GM18867 (cell line): Measurements from ENCODE around the gene MYT1.

Experiments
- ATAC-seq: cut with Tn5 transposase; IDR thresholded peaks from one replicate; pipeline ENCODE4 v1.9.1; 2021; ENCODE audit warnings: mild to moderate bottlenecking, moderate library complexity; ENCODE audit not compliant: unreplicated experiment

Gene MYT1

DNA sequence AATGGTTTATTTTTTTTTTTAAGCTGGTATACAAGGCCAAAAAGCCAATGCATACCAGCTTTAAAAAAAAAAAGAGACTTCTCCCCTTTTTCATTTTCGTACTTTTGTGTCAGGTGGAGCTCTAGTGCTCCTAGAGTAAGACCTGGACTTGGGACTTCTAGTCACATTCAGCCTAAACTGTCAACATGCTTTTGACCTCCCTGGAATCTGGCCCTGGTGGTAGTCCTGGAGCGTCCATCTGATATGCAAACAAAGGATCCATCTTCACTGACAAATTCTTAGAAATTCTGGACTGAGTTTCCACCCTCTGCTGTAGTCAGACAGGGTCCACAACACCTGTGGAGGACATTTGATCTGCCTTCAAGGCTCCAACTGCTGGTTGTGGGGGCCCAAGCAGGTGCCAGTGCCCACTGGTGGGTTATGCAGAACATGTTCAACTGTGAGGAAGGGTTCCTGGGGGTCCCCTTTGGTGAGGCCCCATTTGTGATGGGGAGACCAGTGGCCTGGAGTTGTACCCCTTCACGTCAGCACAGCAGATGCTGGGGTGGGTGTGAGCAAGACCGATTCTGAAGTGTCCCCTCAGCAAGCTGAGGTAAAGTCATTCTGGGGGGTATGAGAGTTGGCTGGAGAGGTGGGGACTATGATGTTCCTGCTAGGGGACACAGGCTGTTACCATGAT, 78.7 kb downstream of the MYT1 start:
- no peak for ATAC-seq

DNA sequence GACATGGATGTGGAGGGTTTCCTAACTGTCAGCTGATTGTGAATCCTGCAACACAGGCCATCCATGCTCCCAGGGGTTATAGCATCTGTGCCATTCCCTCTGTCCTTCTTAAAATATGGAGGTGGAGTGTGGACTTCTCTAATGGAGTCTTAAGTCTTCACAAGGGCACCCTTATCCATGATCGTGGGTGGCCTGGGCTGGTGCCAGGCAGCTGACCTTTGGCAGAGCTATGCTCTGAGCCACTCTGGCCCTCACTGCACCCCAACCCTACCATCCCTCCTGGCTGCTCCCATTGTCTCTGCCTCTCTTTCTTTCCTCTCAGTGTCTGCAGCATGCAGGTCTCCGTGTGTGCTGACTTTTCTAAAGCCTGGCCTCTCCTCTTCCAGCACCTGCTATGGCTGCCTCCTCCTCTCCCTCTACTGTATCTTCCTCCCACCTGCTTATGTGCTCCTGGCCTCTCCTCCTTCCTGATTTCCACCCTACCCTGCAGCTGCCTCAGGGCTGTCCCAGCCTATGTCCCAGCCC, 80.1 kb downstream of the MYT1 start:
- no peak for ATAC-seq

DNA sequence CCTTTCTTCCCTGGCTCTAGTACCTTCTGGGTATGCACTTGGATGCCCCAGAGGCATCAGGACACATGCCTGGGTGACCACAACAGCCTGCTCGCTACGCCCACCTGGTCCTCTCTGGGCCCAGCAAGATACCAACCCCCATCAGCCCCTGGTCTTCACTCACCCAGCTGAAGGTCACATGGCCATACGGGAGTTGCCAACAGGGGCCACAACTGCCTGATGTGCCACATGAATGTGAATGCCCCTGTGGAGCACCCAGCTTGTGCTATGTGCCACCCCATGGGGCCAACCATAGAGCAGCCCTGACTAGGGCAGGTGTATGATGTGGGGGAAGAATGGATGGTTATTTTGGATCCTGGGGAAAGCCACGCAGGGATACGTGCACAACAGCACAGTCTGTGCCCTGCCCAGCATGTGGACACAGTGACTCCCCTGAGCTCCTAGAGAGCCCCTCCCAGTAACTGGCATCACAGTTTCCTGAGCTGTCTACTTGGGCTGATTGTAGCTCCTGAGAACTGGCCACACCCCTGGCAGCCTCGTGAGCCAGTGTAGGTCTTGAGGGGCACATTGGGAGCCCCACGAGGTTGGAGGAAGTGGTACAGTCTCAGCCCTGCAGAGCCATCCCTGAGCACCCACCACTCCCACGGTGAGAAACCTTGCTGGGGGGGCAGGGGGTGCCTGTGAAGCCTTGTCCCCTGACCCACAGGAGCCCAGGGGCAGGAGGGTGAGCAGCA, 80.8 kb downstream of the MYT1 start:
- ATAC-seq = no peak

DNA sequence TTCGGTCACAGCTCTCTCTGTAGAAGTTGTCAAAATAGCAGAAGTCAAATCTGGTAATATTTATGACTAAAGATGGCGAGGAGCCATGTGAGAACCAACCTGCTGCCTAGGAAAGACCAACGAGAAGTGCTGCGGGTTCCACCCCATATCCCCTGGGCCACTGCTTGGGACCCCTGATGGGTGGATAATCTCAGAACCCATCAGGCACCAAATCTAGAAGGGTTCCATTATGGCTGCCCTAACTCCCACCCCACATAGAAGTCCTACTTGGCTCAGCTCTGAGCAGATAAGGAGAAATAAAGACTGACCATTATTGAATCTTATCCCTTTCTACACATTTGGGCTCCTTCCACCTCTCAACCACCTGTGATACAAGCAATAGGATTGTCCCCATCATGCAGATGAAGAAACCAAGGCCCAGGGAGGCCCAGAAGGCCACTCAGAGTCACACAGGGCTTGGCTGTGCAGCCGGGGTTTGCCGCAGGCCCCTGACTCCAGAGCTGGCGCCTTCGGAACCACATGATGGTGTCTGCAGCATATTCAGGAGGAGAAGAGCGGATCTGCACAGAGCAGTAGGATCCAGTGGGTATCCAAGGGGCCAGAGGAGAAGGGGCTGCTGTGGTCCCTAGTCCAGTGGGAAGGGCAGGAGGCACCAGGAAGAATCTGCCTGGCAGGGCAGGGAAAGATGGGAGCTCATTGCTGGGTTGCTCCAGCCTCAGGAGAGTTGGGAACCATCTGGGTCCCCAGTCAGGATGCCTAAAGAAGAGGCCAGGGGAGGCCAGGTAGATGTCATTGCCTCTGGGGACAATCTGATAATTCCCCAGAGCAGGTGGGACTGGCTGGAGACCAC, 81.7 kb downstream of the MYT1 start:
- ATAC-seq = no peak

DNA sequence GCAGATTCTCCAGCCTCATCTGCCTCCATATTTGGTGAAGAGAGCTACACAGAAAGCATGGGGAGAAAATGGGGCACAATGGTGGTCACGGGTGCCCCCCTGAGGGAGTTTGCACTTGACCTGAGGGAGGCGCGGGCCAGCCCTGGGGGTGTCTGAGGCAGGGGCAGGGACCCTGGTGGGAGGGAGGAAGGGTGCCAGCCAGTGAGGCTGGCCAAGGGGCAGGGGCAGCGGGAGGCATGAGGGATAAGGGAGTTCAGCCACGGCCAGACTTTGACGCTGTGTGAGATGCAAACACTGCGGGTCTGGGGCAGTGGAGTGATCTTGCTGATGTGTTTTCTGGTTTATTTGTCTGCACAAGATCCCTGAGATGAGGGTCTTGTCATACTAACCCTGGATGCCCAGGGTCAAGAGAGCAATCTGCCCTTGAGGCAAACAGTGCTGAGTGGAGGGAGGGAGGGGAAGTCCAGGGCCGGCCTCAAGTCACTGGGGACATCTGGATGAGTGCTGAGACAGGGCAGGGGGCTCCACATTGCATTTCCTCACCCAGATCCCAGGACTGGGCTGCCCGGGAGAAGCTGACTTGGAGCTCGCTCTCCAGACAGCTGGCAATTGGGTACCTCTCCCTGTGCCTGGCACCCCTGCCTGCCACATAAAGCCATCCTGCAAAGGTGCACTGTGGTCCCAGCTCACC, 82.5 kb downstream of the MYT1 start:
- no peak for ATAC-seq

DNA sequence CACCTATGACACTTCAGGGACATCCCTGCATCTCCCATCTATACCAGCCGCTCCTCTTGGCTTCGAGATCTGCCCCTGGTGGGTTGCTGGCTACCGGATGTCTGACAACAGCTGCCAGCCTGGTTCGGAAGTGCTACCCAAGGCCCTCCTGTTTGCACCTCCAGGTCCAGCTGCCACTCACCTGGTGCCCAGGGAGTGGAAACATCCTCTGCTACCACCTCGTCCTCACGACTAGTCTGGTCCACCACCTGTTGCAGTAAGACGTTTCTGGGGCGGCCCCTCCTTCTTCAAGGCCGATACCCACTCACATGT, 83.0 kb downstream of the MYT1 start:
- no peak for ATAC-seq

DNA sequence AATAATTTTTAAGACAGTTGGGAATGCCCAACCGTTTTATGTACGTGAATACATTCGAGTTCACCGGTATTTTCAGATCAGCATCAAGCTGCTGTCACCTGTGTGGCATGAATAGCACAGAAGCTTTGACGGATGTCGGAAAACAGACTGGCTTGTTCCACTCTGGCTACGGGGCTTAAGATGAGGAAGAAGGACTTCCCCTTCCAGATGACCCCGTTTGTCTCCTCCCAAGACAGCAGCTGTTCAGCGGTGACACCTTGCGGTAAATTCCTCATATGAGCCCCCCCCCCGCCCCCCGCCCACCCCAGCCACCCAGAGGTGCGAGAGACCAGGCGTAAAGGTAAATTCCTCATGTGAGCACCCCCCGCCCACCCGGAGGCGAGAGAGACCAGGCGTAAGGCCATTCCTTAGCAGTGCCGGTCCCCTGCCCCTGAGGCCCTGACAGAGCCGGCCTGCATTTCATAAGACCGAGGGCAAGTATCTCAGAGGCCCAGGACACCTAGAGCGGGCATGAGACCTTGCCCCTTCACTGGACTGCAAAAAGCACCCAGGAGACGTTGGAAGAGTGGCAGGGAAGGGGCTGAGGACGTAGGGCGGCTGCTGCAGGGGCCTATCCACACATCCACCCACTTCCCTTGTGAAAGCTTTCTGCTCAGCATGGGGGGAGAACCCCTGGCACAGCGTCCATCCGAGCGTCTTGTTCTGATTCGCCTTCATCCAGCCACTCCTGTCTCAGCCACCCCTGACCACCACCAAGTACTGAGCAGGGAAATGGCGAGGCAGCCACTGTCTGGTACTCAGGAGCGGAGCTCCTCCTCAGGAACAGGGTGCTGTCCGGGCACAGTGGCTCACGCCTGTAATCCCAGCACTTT, 84.0 kb downstream of the MYT1 start:
- no peak for ATAC-seq

DNA sequence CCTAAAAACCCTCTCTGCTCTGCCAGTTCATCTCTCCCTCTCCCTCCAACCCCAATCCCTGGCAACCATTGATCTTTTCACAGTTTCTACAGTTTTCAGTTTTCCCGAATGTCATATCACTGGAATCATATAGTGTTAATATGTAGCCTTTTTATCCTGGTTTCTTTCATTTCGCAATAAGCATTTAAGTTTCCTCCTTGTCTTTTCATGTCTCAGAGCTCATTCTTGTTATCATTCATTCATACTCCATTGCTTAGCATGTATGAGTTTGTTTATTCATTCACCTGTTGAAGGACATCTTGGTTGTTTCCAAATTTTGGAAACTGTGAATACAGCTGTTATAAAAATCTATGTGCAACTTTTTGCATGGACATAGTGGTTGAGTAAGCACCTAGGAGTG, 85.8 kb downstream of the MYT1 start:
- no peak for ATAC-seq

DNA sequence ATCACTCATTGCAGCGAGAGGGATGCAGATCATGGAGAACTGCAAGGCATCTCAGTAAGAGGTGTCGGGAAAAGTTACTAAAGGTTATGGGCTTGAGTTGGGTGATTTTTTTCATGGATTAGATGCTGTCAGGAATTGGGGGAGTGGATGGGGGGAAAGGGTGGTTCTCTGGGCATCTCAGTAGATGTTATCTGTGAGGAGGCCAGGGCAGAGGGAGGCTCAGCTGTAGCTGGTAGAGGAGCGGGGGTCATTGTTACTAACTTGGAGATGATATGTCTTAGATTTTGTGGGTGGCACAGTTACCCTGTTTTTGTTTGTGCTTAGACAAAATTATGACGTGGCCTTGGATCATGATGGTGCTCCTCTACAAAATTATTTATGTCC, 88.7 kb downstream of the MYT1 start:
- no peak for ATAC-seq

DNA sequence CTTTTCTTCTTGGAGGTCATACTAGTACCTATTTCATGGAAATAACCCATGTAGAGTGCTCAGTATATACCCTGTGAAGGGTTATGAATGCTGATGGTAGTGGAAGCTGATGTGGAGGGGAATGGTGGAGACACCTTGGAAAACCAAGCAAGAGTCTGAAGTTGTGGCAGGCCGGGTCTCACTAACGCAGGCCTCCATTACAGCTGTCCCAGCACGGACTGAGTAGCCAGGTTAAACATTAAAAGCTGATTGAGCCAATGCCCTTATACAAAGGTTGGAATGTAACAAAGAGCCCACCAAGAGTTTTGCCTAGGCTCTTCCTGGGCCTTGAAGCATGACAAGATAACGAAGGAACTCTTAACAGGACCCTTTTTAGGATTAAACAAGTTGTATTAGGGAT, 89.2 kb downstream of the MYT1 start:
- ATAC-seq = no peak

DNA sequence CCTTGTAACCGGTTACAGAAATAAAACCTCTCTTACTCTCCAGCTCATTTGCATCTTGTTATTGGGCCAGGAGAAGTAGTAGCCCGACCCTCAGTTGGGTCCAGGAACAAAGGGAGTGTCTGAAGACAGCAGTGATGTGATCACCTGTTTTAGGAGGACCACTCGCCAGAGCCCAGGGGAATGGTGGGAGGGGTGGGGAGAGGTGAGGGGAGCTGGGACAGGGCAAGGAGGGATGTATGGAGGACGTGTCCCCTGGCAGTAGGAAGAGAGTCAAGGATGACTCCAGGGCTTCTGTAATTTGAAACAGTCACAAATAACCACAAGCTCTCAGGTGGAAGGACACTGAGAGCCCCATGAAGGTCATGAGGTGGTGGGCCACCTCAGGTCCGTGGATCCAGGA, 89.9 kb downstream of the MYT1 start:
- no peak for ATAC-seq

DNA sequence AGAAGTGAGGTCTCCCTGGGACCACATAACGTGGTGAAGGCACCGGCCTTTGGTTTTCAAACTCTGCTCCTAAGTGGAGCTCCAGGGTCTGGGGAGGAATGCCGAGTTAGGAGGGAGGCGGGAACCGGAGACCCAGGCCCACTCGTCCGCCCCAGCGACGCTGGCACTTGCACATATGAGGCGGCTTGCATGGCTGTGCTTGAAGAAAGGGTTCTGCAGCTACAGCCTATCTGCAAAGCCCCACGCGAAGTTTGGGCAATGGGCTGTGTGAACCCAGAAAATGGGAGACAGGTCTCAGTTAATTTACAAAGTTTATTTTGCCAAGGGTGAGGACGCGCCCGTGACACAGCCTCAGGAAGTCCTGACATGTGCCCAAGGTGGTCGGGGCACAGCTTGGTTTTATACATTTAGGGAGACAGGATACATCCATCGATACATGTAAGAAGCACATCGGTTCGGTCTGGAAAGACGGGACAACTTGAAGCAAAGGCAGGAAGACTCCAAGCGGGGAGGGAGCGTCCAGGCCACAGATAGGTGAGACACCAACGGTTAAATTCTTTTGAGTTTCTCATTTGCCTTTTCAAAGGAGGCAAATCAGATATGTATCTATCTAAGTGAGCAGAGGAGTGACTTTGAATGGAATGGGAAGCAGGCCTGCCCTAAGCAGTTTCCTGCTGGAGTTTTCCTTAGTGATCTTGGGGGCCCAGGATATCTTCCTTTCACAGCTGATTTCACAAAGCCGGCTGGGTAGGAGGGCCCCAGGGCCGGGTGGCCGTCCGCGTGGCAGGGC, 90.5 kb downstream of the MYT1 start:
- ATAC-seq = no peak

DNA sequence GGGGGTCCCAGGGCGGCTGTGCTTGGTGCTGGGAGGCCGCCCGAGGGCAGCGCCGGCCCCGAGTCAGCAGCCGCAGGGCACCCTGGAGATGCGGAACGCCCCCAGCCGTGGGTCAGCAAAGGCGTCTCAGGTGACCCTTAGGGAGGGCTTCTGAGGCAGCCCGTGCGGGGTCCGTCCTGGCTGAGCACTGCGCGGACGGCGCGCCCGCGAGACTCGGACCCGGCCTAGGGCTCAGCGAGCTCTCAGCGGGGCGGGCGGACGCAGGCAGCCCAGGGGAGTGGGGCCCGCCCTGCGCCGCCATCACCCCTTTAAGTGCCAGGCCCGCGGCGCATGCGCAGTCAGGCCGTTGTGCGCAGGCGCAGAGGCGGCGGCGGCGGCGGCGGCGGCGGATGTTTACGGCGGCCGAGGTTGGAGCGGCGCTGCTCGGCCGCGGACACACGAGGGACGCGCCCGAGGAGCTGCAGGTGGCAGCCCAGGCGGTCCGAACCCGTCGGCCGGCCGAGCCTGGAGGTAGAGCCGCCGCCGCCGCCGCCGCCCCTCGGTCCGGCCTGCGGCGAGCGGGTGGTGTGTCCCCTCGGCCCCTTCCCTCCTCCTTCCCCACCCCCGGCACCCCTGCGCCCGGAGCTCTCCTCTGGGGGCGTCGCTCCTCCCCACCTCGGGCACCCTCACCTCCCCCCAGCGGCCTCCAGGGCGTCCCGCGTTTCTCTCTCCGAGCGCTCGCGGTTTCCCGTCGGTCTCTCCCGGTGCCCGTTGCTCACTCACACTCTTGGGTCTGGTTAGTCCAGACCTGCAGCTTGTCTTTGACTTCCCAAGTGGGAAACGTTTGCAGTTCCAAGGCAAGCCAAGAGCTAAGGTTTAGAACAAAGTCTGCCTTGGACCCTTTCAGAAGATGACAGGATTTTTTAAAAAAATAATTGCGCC, 91.4 kb downstream of the MYT1 start, which contains the start of gene PCMTD2:
Gene PCMTD2 (plus strand): TSS at position 388 of the 921 bp plus-strand sequence. CDS start 4,218 bp downstream, outside the sequence.
- ATAC-seq = peak; percentile 82

DNA sequence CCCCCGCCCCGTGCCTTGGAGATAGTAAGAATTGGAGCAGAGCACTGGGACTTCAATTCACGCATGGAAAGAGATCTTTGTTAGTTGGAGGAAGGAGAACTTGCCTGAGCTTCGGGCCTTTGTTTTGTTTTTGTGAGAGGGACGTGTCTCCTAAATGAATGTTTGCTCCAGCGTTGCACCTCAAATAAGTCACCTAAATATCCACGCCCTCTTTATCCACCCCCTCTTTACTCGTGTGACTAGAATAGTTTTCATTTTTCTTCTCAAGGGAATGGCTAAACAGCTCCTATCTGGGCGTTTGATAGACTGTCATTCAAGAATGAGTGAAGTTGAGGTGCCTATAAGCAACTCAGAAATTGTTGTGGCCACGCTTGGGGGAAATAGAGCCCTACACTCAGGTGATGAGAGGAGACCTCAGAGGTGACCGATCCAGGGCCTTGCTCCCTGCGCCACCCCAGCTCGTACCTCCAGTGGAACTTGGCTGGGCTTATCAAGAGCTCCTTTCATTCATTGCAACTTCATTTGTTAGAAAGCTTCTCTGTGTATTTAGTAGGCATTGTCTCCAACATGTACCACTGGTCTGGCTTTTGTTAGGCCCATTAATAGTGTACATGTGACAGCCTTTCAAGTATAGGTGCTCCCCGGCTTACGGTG, 92.2 kb downstream of the MYT1 start:
- no peak for ATAC-seq

DNA sequence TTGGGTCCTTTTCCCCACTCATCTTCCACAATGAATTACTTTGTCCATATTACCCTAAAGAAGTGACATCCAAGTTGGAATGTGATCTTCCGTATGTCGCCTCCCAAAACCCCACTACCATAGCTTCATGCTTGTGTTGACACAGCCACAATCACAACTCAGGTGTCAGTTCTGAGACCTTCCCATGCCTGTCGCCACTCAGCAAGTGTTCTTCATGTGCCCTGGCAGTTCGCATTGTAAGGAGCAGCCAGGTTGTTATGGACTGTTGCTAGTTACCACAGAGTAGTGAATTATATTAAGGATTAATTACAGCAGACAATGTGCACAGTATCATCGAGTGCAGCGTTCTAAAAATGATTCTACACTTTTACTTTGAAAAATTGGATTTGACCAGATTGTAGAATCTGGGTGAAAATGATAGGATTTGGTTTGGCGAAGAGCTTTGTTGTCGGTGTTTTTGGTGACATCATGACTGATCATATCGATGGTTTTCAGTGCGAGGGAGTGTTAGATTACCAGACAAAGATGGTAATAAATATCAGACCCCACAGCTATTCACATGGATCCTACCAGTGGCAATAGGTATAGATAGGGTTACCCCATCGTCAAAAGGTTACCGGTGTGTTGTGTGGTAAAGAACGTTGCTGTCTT, 93.0 kb downstream of the MYT1 start:
- ATAC-seq = no peak

DNA sequence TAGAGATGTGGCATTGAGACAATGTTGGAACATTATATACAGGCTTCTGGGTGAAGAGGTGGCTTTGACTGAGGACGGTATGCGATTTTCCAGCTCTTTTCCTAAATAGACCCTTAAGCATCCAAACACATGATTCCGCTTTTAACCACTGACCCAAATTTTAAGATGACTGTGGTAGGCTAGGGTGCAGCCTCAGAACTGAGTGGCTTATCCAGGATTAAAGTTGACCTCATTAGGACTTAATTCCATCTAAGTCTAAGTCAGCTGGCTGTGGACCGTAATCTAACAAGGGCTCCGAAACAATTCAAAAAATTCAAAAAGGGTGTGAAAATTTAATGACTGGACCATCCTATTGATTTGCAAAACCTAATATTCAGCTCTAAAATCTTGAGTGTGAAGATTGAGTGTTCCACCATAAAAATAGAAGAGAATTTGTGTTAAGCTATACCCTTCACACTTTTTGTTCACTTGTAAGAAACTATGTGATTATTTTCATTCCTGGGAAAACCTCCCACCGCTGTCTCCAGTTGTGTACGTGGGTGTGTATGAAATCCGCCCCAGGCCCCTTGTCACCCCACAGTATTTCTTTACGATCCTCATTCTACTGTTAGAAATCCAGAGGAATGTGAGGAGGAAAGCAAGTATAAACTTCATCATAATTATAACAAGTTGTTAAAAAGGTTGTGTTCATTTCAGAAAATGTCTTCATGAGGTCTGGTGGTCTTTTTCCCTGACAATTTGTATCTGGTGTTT, 94.0 kb downstream of the MYT1 start:
- ATAC-seq = no peak

DNA sequence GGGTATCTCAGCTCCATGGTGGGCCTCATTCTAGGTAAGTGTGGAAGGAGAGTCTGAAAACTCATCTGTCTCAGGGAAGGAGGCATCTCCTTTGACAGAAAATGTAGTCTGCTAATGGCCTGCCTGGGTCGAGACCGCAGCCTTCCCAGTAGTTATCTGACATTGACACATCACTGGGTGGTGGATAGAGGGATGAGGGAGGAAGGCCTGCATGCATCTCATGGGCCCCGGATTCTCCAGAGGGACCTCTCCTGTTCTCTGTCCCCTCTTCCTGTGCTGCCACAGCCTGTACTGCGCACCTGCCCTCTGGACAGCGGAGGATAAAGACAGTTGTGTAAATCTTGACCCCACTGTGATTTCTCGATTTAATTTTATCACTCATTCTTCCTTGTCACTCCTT, 96.0 kb downstream of the MYT1 start:
- no peak for ATAC-seq
